GM12878 (cell line): Measurements from ENCODE around the gene GPR173. TPM values are rescaled to one million over a fixed set of nuclear protein-coding genes. Genes with fewer than 3 reads are reported as not detected.

Experiments
- ATAC-seq: fragments of 200-7000 bp; cut with Tn5 transposase; 3 replicates; pipeline ENCODE4 v1.9.1; 2020; ENCODE audit warnings: mild to moderate bottlenecking, moderate library complexity
- BruUV-seq: library from RNA; stranded (reverse); fragments of 400-500 nt; replicated peaks from 2 replicates; lab custom pipeline; 2021; lab: Mats Ljungman, UMichigan
- CTCF ChIA-PET: fragments of 300-600 bp; sonication (Branson Sonifier 250); formaldehyde crosslinking; extraction: SDS; loops from one replicate; lab custom pipeline; 2021; ENCODE audit warnings: inconsistent platforms; lab: Yijun Ruan, JAX
- POLR2A ChIA-PET: fragments of 350-600 bp; formaldehyde crosslinking; extraction: SDS; loops from one replicate; lab custom pipeline; 2021; ENCODE audit warnings: inconsistent platforms; lab: Charles Lee
- RAD21 ChIA-PET: fragments of 300-600 bp; sonication (Branson Sonifier 250); formaldehyde crosslinking; loops from one replicate; lab custom pipeline; 2023; ENCODE audit warnings: antibody characterized with exemption; ENCODE audit not compliant: unreplicated experiment; lab: Charles Lee
- SMC1A ChIA-PET: fragments of 300-600 bp; sonication (Branson Sonifier 250); formaldehyde crosslinking; loops from one replicate; lab custom pipeline; 2023; ENCODE audit not compliant: unreplicated experiment, uncharacterized antibody; lab: Charles Lee
- DNase-seq: peaks from one replicate; pipeline ENCODE4 v3.0.0-alpha.2; 2011; ENCODE audit warnings: low read depth, low spot score
- FAIRE-seq: peaks from 3 replicates; lab custom pipeline; 2011; peaks lifted over from hg19 to GRCh38; lab: Jason Lieb, UNC
- H2AFZ ChIP-seq: 2 replicates; pipeline ENCODE4 v1.6.0; 2011; ENCODE audit warnings: low read depth, low read length, control low read depth; ENCODE audit not compliant: control insufficient read depth
- H3K27ac ChIP-seq: 2 replicates; pipeline ENCODE4 v1.5.1; 2011; ENCODE audit warnings: control low read depth; ENCODE audit not compliant: control insufficient read depth, insufficient read depth
- H3K27me3 ChIP-seq, 2 experiments: replicated peaks in 1 of 2; 2 replicates each; pipeline versions ENCODE4 v1.6.0 to v1.6.1; 2011; ENCODE audit warnings: low read length in 1 of 2; ENCODE audit not compliant: control insufficient read depth in 2 of 2, insufficient read depth in 2 of 2
- H3K36me3 ChIP-seq, 2 experiments: 2 replicates each; pipeline ENCODE4 v1.5.1; 2011; ENCODE audit warnings: low read length in 1 of 2; ENCODE audit not compliant: control insufficient read depth in 2 of 2, insufficient read depth in 2 of 2
- H3K4me1 ChIP-seq: 2 replicates; pipeline ENCODE4 v1.6.1; 2011; ENCODE audit warnings: mild to moderate bottlenecking, low read length, moderate library complexity, mixed read lengths; ENCODE audit not compliant: control insufficient read depth, insufficient read depth
- H3K4me2 ChIP-seq: 2 replicates; pipeline ENCODE4 v1.6.0; 2011; ENCODE audit warnings: control low read depth; ENCODE audit not compliant: control insufficient read depth, insufficient read depth
- H3K4me3 ChIP-seq: fragments of 200-600 bp; sonication (generic); 2 replicates; pipeline ENCODE4 v1.5.1; 2016
- H3K79me2 ChIP-seq: 2 replicates; pipeline ENCODE4 v1.6.0; 2011; ENCODE audit warnings: low read length; ENCODE audit not compliant: control insufficient read depth, insufficient read depth
- H3K9ac ChIP-seq: 2 replicates; pipeline ENCODE4 v1.8.0; 2011; ENCODE audit warnings: low read length, control low read depth, mixed read lengths; ENCODE audit not compliant: control insufficient read depth, insufficient read depth
- H3K9me3 ChIP-seq: replicated peaks from 3 replicates; pipeline ENCODE4 v1.5.1; 2011; ENCODE audit warnings: mild to moderate bottlenecking, low read length; ENCODE audit not compliant: control insufficient read depth, insufficient read depth
- H4K20me1 ChIP-seq: 2 replicates; pipeline ENCODE4 v1.6.0; 2011; ENCODE audit not compliant: control insufficient read depth, insufficient read depth
- BACH1 ChIP-seq: fragments of 450-650 bp; IDR thresholded peaks from 2 replicates; pipeline ENCODE4 v1.6.1; 2017; ENCODE audit warnings: mild to moderate bottlenecking, borderline replicate concordance
- BHLHE40 ChIP-seq, 2 experiments: fragments of 450-650 bp in 1 of 2; IDR thresholded peaks; 2 replicates each; pipeline ENCODE4 v1.6.1; 2011 to 2017; ENCODE audit warnings: low read depth in 2 of 2, borderline replicate concordance in 1 of 2, improper control_type of control experiment in 1 of 2, low read length in 1 of 2, mild to moderate bottlenecking in 1 of 2
- CTCF ChIP-seq, 3 experiments: IDR thresholded peaks in 2 of 3; conservative IDR thresholded peaks in 1 of 3; 2 replicates each; pipeline ENCODE4 v1.5.1; 2011; ENCODE audit warnings: low read depth in 3 of 3, low read length in 3 of 3, mild to moderate bottlenecking in 3 of 3, control low read depth in 2 of 3, moderate library complexity in 2 of 3, inconsistent platforms in 1 of 3, mixed read lengths in 1 of 3; ENCODE audit not compliant: control insufficient read depth in 2 of 3, insufficient read depth in 1 of 3; ENCODE audit errors: extremely low read depth in 1 of 3
- FOS ChIP-seq: IDR thresholded peaks from 3 replicates; pipeline ENCODE4 v1.6.1; 2011; ENCODE audit warnings: borderline replicate concordance; ENCODE audit not compliant: insufficient read length; ENCODE audit errors: extremely low read depth
- HDGF ChIP-seq: fragments of 450-650 bp; IDR thresholded peaks from 2 replicates; pipeline ENCODE4 v1.6.1; 2016; ENCODE audit warnings: antibody characterized with exemption
- IKZF2 ChIP-seq, 2 experiments: fragments of 450-650 bp; IDR thresholded peaks; 2 replicates each; pipeline ENCODE4 v1.6.1; 2017; ENCODE audit warnings: mild to moderate bottlenecking in 2 of 2, moderate library complexity in 2 of 2
- MAX ChIP-seq: IDR thresholded peaks from 2 replicates; pipeline ENCODE4 v1.6.1; 2012; ENCODE audit warnings: low read depth, low read length, improper control_type of control experiment
- MEF2B ChIP-seq: fragments of 450-650 bp; IDR thresholded peaks from 2 replicates; pipeline ENCODE4 v1.6.1; 2018; ENCODE audit warnings: mild to moderate bottlenecking, moderate library complexity; ENCODE audit not compliant: partially characterized antibody, poor library complexity, severe bottlenecking
- MXI1 ChIP-seq: fragments of 150-350 bp; IDR thresholded peaks from 2 replicates; pipeline ENCODE4 v1.6.1; 2011; ENCODE audit warnings: low read depth, mild to moderate bottlenecking, inconsistent platforms, low read length, improper control_type of control experiment
- PKNOX1 ChIP-seq: fragments of 450-650 bp; IDR thresholded peaks from 2 replicates; pipeline ENCODE4 v1.6.1; 2016; ENCODE audit warnings: mild to moderate bottlenecking
- RAD51 ChIP-seq: fragments of 450-650 bp; IDR thresholded peaks from 2 replicates; pipeline ENCODE4 v1.6.1; 2016; ENCODE audit warnings: moderate library complexity, mild to moderate bottlenecking, inconsistent platforms
- RCOR1 ChIP-seq: conservative IDR thresholded peaks from 2 replicates; pipeline ENCODE4 v1.6.1; 2012; ENCODE audit warnings: low read depth, low read length, improper control_type of control experiment
- RELA ChIP-seq: fragments of 450-650 bp; IDR thresholded peaks from 2 replicates; pipeline ENCODE4 v1.8.0; 2014; ENCODE audit warnings: borderline replicate concordance; ENCODE audit not compliant: partially characterized antibody
- SRF ChIP-seq, 2 experiments: IDR thresholded peaks; 2 replicates each; pipeline ENCODE4 v1.6.1; 2011; ENCODE audit warnings: low read depth in 2 of 2, low read length in 2 of 2, mild to moderate bottlenecking in 1 of 2, moderate library complexity in 1 of 2
- TCF12 ChIP-seq: IDR thresholded peaks from 2 replicates; pipeline ENCODE4 v1.6.1; 2011; ENCODE audit warnings: low read depth, mild to moderate bottlenecking, low read length
- TCF3 ChIP-seq: IDR thresholded peaks from 2 replicates; pipeline ENCODE4 v1.6.1; 2012; ENCODE audit warnings: low read depth, mild to moderate bottlenecking, low read length, borderline replicate concordance; ENCODE audit not compliant: insufficient read depth
- USF1 ChIP-seq: IDR thresholded peaks from 2 replicates; pipeline ENCODE4 v1.6.1; 2011; ENCODE audit warnings: borderline replicate concordance, low read depth, mild to moderate bottlenecking, moderate library complexity, mixed read lengths, low read length; ENCODE audit not compliant: insufficient read depth; ENCODE audit errors: extremely low read length
- WGBS: methylation state at CpG from one replicate; pipeline ENCODE4 v1.1.6; 2016; ENCODE audit warnings: low lambda C conversion rate; ENCODE audit not compliant: insufficient replicate concordance, insufficient coverage; ENCODE audit errors: missing lambda C conversion rate; 5-methylcytosine and 5-hydroxymethylcytosine counted together
- in situ Hi-C: fragments of 300-500 bp; cut with MboI; formaldehyde crosslinking; loops from 9 replicates; pipeline ENCODE4 v1.14.3; 2018; ENCODE audit warnings: mixed read lengths
- intact Hi-C: fragments of 100-400 bp; cut with micrococcal nuclease; formaldehyde crosslinking; loops from one replicate; pipeline ENCODE4 v1.14.2; 2022; ENCODE audit not compliant: unreplicated experiment
- polyA plus RNA-seq, 11 experiments: library from polyadenylated mRNA; depleted of rRNA in 4 of 11; unstranded in 6 of 11; stranded (reverse) in 5 of 11; fragments of >200 nt; fragmentation: Nextera tagmentation in 4 of 11; fragmentation: Illumina TruSeq in 1 of 11; extraction: Ambion mirVana in 4 of 11; extraction: Trizol in 1 of 11; gene quantifications; 1 replicate in 1 of 11; 2 replicates in 10 of 11; pipeline versions ENCODE4 v1.2.1 to v1.2.3, GENCODE V29; 2011 to 2016; ENCODE audit warnings: inconsistent platforms in 2 of 11, missing spikeins in 2 of 11, low read depth in 1 of 11
- total RNA-seq, 4 experiments: library from RNA; depleted of rRNA in 3 of 4; stranded (reverse); fragments of >200 nt in 3 of 4; fragmentation: Illumina TruSeq in 1 of 4; extraction: Trizol in 1 of 4; gene quantifications; 2 replicates each; pipeline versions ENCODE4 v1.2.1 to v1.2.3, GENCODE V29; 2013 to 2021

The GPR173 gene
- total and polyA plus RNA-seq, 10 of the 15 experiments (the other 5 are each of a cell fraction or from before 2014, with no cell fraction given) = 0.04 to 0.24 (median 0.12) TPM; not detected in 4

GRCh38 chrX:53071604-53072417, 23.2 kb downstream of the GPR173 start:
- FAIRE-seq (peak; percentile 96), DNase-seq (peak; percentile 46), ATAC-seq (peak; percentile 86)
- SMC1A ChIA-PET = interaction anchor here (0.6 to 1.7 kb wide), 5 partner anchors 10 to 62 kb away, joined by 3 to 9 read pairs (median 5); partner anchors contain the start of gene TSPYL2
- Histone ChIP-seq H3K27me3 (no peaks in the 10 kb centered on the region), H3K4me1 (no peaks in the 10 kb centered on the region), H3K79me2 (no peaks in the 10 kb centered on the region), H3K9me3 (no peaks in the 10 kb centered on the region), H3K36me3 (no peaks in the 10 kb centered on the region), H3K4me3 (peak overlapping the region; percentile 59), H3K9ac (peak overlapping the region; percentile 53), H3K27ac (peak overlapping the region; percentile 69; the same call in 1 of the 2 replicates), H4K20me1 (no peaks in the 10 kb centered on the region), H2AFZ (peak overlapping the region; percentile 62), H3K4me2 (peak overlapping the region; percentile 64)
- CTCF ChIA-PET = interaction anchor here (0.7 to 4.3 kb wide), 7 partner anchors 11 to 152 kb away, joined by 3 to 33 read pairs (median 5); partner anchors contain the start of genes KANTR and TSPYL2
- BruUV-seq = no TSS peak
- POLR2A ChIA-PET = interaction anchor here (0.6 to 1.1 kb wide), 3 partner anchors 41 to 353 kb away, joined by 3 to 8 read pairs (median 4); partner anchors contain the start of gene KDM5C
- RAD21 ChIA-PET = interaction anchor here (0.7 to 1.9 kb wide), 2 partner anchors 18 to 655 kb away, joined by 3 to 6 read pairs; no protein-coding TSS in a partner anchor
- in situ Hi-C loops = no loop called here
- intact Hi-C loops = loop anchor here (1.0 to 2.0 kb wide), 3 partner anchors 17 to 153 kb away; partner anchors contain the start of gene KDM5C
- WGBS = 19% methylated on average over 31 of the region's 31 CpGs
- TF ChIP-seq MEF2B (no peak), MAX (peak; percentile 80), CTCF (IDR thresholded peaks at IDR 0.05 in 2 of 3, conservative IDR thresholded peaks at IDR 0.05 in 1 of 3; ENCODE audit: control insufficient read depth in 2 of 3, extremely low read depth in 1 of 3, insufficient read depth in 1 of 3, low read depth in 3 of 3, low read length in 3 of 3) (peak; percentile 68 to 85 (median 77)), BACH1 (0 out of 2 replicates have a peak, but pooled peaks have one; percentile 23), RELA (no peak), IKZF2 (IDR thresholded peaks at IDR 0.05) (peak; percentile 14 to 53; a peak in 2 of 4 replicates), BHLHE40 (IDR thresholded peaks at IDR 0.05; ENCODE audit: borderline replicate concordance in 1 of 2, low read depth in 2 of 2, low read length in 1 of 2) (peak; percentile 77 to 91), TCF12 (peak; percentile 79), USF1 (no peak), RAD51 (no peak), PKNOX1 (peak; percentile 26; the same call in 1 of the 2 replicates), SRF (IDR thresholded peaks at IDR 0.05; ENCODE audit: low read depth in 2 of 2, low read length in 2 of 2) (no peak), RCOR1 (no peak), MXI1 (peak; percentile 55; the same call in 1 of the 2 replicates), FOS (no peak), HDGF (peak; percentile 36; the same call in 1 of the 2 replicates), TCF3 (peak; percentile 59; the same call in 1 of the 2 replicates)
